GM18873 (cell line): Measurements from ENCODE around the gene MDFI.

ENCODE experiments used
- ATAC-seq: cut with Tn5 transposase; IDR thresholded peaks from one replicate; pipeline ENCODE4 v1.9.1; 2021; ENCODE audit warnings: mild to moderate bottlenecking, moderate library complexity, moderate number of reproducible peaks; ENCODE audit not compliant: unreplicated experiment, low FRiP score

The MDFI gene

GRCh38 chr6:41668968-41669367 lies 30.7 kb downstream of the MDFI start:
- no peak for ATAC-seq

DNA sequence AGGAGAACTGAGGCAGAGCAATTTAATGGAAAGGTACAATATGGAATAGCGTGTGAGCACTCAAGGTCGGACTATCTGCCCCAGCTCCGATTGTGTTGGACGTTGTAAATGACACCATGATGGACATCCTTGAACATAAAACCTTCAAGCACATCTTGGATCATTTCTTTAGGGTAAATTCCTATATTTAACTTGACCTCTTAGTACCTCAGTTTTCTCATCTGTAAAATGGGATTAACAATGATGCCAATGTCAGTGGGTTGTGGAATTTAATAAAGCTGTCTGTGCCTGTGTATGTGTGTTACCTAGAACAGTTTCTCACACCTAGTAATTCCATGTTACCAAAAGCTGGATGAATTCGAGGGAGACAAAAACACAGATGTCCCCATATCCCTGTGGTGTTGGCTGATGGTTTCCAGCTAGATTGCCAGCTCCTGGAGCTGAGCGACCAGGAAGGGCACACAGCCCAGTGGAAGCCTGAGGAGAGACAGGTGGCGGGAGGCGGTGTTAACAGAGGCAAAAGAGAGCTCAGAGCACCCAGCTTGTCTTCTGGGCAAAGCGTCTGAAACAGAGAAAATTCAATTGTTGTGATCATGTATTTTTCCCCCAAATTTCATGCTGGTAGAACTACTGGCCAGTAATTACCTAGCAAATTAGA lies 32.6 kb downstream of the MDFI start:
- no peak for ATAC-seq

DNA sequence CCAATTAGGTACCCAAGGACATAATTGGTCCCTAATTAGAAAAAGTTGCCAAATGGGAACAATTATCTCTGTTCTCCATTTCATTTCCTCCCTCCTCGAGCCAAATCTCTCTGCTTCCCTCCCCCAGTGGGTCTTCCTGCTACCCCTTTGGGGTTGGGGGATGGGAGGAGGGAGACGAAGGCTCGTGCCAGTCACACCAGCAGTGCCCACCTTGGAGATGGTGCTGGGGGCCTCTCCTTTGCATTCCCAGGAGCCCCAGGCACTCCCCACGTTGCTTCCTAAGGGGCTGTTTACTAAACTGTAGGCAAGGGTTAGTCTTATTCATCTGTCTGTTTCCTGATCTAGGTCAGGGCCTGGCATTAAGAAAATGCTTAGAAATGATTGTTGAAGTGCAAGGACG lies 33.1 kb downstream of the MDFI start:
- no peak for ATAC-seq

GRCh38 chr6:41672016-41672415 lies 33.7 kb downstream of the MDFI start:
- ATAC-seq, result no peak

DNA sequence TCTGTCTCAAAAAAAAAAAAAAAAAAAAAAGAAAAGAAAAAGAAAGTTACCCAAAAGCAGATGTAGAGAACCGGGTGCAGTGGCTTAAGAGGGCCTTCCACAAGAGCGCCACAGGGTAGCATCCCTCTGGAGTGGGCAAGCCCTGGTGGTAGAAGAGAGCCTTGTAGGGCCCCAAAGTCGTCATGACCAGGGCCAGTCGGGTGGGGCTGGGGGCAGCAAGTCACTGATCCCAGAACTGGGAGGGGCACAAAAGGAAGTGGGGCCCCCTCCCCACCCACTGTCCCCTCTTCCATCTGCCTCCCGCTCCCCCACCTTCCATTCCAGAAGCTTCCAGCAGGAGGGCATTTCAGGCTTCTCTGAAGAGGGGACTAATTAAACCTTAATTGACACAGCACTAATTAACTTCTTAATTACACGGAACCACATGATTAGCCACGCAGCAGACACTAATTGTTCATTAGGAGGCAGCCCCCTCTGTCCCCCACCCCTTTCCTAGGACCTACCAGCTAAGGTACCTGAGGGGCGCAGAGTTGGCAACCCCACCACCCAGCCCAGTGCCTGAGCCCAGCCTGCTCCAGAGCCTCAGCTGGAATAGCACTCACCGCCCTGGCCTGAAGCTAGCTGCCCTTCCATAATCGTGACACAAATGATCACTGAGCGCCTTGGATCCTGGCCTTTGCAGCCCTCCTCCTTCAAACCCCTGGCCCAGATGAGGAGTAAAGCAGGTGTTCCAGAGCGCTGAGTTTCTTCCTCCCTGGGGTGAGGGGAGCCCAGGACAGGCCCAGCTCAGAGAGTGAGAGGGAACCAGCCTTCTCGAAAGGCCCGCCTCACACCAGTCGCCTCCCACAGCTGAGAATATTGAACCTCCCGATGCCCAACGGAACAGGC lies 34.8 kb downstream of the MDFI start:
- no peak for ATAC-seq

DNA sequence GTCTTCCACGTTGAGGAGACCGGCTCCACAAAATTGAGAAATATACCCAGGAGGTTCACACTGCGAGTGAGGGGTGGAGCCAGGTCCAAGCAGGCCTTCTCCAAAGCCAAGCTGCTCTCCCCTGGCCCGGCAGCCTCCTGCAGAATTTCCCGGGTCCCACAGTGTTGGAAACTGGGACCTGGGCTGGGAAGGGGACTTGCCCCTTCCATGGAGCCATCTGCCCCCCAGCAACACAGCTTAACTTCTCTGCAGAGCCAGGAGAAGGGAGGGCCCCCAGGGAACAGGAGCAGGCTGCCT lies 35.4 kb downstream of the MDFI start:
- ATAC-seq, result no peak

GRCh38 chr6:41674231-41675000 lies 36.1 kb downstream of the MDFI start:
- ATAC-seq, result no peak

DNA sequence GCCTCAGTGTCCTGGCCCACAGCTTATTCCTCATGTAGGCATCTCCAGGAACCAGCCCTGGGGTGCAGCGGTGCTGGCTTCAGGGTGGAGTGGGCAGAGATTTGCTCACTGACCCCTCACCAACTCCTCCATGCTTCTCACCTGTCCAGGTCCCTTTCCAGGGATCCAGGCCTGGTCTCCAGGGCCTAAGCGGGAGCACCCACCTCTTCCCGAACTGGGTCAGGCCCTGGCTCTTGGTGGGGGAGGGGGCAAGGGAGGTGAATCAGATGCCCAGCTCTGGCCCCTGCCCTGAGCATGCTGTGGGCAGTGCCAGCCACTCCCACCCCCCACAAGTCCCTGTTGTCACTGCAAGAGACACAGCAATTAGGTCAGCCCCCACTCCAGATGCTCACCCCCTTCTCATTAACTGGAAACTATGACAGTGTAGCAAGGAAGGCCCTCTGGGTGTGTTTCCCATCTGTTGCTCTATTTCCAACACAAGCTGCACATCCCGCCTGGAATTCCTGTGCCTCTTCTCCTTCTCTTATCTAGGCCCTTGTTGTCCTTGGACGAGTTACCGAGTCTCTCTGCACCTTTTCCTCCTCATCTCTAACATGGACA lies 37.0 kb downstream of the MDFI start:
- no peak for ATAC-seq

GRCh38 chr6:41675992-41676391 lies 37.7 kb downstream of the MDFI start:
- no peak for ATAC-seq

DNA sequence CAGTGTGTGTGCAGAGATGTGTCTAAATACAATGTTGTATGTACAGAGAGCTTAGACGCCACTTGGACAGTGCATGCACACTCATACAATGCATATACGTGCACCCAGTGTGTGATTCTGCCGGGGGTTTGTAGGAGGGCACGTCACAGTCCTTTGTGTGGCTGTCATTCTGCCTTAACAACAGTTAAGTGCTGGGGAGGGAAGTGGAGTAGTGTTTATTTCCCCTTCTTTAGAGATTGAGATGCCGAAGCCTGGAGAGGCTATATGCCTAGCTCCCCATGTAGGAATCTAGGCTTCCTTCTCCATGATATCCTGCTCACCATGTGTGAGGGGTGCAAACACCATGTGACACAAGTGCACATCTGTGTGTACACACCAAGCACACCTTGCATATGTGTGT lies 38.2 kb downstream of the MDFI start:
- ATAC-seq, result no peak

- ATAC-seq, result no peak
Measured at GRCh38 chr6:41677124-41677921, 39.1 kb downstream of the MDFI start.

DNA sequence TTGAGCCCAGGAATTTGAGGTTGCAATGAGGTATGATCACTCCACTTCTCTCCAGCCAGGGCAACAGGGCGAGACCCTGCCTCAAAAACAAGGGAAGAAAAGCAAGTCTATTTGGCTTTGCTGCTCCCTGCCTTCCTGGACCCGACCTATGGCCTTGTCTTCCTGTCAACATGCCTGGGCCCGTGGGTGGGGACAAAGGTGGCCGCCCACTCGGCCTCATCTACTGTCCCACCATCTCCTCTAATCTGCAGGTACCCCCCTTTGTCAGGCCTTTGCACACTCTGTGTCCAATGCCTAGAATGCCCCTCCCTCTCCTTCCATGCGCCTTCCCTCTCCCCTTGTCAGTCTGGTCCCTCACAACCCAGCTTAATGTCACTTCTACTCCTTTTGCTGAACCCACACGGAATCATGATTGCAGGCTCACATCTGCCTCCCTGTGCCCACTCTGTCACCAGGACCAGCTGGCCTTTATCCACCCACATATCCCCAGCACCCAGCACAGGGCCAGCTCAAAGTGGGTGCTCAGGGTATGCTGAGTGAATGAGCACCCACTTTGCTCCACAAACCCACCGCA lies 40.3 kb downstream of the MDFI start:
- no peak for ATAC-seq

DNA sequence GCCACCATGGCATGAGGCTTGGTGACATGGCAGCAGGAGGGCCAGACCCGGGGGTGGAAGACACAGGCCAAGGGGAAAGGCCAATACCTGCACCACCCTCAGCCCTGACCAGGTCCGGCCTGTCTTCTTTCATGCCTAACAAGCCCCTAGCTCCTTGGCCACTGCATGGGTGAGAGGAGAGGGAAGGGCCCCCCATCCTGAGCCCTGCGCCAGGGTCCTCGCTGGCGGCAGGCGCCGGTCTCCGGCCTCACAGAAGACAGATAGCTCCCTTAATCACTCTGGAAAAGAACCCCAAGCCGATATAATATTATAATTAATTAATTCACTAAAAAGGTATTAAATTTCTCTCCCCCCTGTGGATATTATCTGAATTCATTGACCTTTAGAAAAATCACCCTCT lies 41.4 kb downstream of the MDFI start:
- no peak for ATAC-seq

DNA sequence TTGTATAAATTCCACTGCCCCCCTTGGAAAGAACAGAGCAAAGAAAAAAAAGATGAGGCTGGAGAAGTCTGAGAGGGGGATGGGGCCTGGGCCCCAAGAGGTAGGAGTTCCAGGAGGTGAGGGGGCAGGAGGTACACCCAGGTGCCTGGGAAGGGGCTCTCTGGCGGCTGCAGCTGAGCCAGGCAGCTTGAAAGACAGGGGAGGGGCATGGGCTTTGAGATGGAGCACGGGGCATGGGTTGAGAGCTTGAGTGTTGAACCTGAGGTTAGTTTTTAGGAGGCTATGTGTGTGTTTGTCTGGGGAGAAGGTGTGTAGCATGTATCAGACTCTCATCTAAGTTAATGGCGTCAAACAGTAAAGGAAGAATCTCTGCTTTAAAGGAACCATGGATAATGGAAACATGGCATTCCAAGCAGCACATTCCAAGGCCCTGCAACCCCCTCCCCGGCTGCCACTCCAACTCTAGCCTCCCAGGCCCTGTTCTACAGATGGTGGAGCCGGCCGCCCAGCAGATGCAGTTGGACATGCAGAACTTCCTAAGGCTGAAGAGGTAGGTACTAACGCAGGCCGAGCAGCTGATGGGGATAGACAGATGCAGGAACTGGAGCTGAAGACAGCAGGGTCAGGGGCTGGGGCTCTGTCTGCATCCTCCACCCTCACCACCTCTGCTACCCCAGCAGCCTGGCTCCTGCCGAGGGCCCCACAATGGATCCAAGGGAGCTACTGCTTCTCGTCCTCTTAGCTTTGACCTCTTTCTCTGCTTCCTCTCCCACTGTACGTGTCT lies 42.1 kb downstream of the MDFI start:
- ATAC-seq, result no peak

DNA sequence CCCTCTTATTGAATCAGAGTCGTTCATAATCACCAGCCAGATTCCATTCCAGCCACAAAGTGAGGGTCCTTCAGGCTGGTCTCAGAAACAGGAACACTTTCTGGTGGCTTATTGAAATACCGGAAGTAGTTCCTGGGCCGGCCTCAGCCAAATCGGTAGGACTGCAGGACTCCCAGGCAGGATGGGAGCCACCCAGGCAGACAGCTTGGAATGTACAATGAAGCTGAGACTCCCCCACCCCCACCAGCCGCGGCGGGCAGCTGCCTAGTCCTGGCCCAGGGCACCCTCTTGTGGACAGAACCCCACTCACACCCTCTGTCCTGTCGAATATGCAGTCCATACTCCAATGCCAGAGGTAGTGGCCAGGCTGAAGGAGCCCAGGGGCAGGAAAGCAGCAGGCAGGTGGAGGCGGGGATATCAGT lies 43.8 kb downstream of the MDFI start:
- ATAC-seq, result no peak

GRCh38 chr6:41682497-41683272 lies 44.4 kb downstream of the MDFI start:
- no peak for ATAC-seq

GRCh38 chr6:41683273-41683522 lies 44.9 kb downstream of the MDFI start:
- ATAC-seq, result no peak

DNA sequence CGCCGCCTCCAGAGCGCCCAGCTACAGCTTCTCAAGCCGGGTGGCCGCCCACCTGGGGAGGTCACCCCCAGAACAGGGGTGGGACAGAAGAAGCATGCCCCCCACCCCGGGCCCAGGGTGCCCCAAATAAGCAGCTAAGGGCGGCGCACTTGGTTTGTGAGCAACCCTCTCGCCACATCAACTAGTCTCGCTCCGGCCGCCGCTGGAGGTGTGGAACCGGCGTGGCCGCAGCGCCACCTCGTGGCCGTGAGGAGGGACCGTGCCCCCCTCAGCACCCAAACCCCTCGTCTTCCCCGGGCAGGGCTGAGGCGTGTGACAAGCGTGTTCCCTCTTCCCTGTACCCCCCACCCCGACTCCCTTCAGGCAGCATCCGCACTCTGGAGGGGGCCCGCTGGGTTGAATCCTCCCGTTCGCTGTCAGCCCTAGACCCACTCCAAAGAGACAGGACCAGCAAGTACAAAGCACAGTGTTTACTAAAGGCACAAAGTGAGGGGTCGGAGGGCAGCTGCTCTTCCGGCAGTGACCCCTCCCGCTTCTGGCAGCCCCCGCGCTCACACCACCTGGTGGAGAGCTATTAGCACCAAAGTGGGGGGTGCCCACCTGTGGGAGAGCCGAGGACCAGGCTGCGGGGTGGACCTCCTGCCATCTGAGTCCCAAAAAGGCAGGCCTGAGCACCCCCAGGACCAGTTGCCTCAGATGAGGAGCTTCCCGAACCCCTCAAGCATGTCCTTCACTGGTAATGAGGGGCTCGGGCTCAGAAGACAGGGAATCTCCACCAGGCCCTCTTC lies 45.4 kb downstream of the MDFI start:
- no peak for ATAC-seq
